Measurements from ENCODE around the gene ARIH2. TPM values are rescaled to one million over a fixed set of nuclear protein-coding genes. Genes with fewer than 3 reads are reported as not detected.

ARIH2 gene
- total RNA-seq, 2 experiments from 2014 or later, result 102 to 112 TPM

- Mint-ChIP-seq H3K36me3 (ENCODE audit: low read depth) (peaks cover 52% of the 10 kb centered on the region), H3K27ac (no peak overlapping the region), H3K27me3 (ENCODE audit: low read depth) (no peaks in the 10 kb centered on the region), H3K9me3 (ENCODE audit: insufficient read depth) (no peaks in the 10 kb centered on the region), H3K4me3 (no peak overlapping the region), H3K4me1 (ENCODE audit: low read depth) (no peaks in the 10 kb centered on the region)
- no peak for DNase-seq
- ATAC-seq, result no peak
- CTCF ChIA-PET, result no interaction called here
- POLR2A ChIA-PET, result interaction anchor here (1.3 kb wide), 1 partner anchor 27 kb away, joined by 4 read pairs; the partner anchor contains the start of gene WDR6
Measured at GRCh38 chr3:48980295-48980694, 61.7 kb downstream of the ARIH2 start.

- Mint-ChIP-seq H3K4me3 (no peak overlapping the region), H3K27ac (no peak overlapping the region), H3K4me1 (ENCODE audit: low read depth) (peaks cover 6% of the 10 kb centered on the region), H3K27me3 (ENCODE audit: low read depth) (no peaks in the 10 kb centered on the region), H3K9me3 (ENCODE audit: insufficient read depth) (no peaks in the 10 kb centered on the region), H3K36me3 (ENCODE audit: low read depth) (peaks cover 54% of the 10 kb centered on the region)
- ATAC-seq (no peak), DNase-seq (no peak)
- CTCF ChIA-PET, result no interaction called here
- POLR2A ChIA-PET, result interaction anchor here (1.0 kb wide), 1 partner anchor 64 kb away, joined by 3 read pairs; the partner anchor contains the start of gene ARIH2
Measured at GRCh38 chr3:48982016-48982415, 63.4 kb downstream of the ARIH2 start.

DNA sequence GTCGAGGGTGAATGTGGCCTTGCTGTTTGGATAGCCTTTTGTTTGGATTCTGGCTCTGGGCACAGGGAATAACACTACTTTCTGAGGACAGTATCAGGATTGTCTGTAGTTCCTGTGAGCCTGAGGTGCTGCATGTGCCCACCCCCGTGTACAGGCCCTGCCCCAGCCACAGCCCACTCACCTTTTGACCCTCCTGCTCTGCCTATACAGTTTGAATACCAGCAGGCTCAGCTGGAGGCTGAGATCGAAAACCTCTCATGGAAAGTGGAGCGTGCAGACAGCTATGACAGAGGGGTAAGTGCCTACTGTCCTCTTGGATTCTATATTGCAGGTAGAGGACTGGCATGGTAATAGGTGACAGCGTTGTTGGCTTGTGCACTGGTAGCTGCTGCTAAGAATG lies 64.0 kb downstream of the ARIH2 start:
- Mint-ChIP-seq H3K27me3 (ENCODE audit: low read depth) (no peaks in the 10 kb centered on the region), H3K9me3 (ENCODE audit: insufficient read depth) (no peaks in the 10 kb centered on the region), H3K27ac (no peak overlapping the region), H3K4me1 (ENCODE audit: low read depth) (peaks cover 8% of the 10 kb centered on the region), H3K4me3 (no peak overlapping the region), H3K36me3 (ENCODE audit: low read depth) (peaks cover 53% of the 10 kb centered on the region)
- ChIA-PET CTCF (no interaction called here), POLR2A (no interaction called here)
- ATAC-seq (no peak), DNase-seq (no peak)

DNA sequence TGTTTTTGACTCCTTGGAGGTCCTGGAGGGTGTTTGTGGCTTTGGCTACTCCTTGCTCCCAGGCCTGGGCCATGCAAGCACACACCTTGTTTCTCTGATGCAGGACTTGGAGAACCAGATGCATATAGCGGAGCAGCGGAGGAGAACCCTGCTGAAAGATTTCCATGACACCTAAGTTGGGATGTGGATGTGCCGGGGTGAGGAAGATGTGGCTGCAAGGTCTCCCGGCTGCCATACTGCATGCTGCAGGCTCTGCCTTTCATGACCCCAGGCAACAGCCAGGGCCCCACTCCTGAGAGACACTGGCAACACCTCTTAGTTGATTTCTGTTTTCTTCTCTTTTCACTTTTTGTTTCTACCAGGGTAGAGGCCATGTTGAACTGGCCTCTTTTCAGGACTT lies 64.5 kb downstream of the ARIH2 start:
- H3K36me3 Mint-ChIP-seq (ENCODE audit: low read depth), result peaks cover 49% of the 10 kb centered on the region
- no peak overlapping the region for H3K4me3 Mint-ChIP-seq
- DNase-seq (no peak), ATAC-seq (no peak)
- POLR2A ChIA-PET, result no interaction called here
- H3K4me1 Mint-ChIP-seq (ENCODE audit: low read depth), result peaks cover 11% of the 10 kb centered on the region
- no peaks in the 10 kb centered on the region for H3K27me3 Mint-ChIP-seq (ENCODE audit: low read depth)
- H3K27ac Mint-ChIP-seq, result no peak overlapping the region
- H3K9me3 Mint-ChIP-seq (ENCODE audit: insufficient read depth), result no peaks in the 10 kb centered on the region
- CTCF ChIA-PET, result interaction anchor here (15.6 kb wide), 1 partner anchor 32 kb away, joined by 319 read pairs; the partner anchor contains the start of genes DALRD3, NDUFAF3 and WDR6

DNA sequence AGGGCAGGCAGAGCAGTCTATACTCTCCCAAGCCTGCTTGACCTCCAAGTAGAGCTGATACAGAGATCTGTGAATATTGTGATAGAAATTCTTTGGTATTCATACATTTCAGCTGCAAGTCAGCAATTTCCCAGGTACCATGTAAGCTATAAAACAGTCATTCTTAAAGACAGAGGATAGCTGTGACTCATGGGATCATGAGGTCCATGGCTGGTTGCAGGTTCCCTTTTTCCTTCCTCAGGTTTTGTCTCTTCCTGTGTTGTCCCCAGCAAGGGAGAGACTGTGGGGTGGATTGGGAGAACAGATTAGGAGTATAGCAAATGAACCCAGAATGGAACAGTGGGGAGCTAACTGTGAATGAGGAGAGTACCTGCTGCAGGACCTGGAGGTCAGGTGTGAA lies 66.0 kb downstream of the ARIH2 start:
- H3K27me3 Mint-ChIP-seq (ENCODE audit: low read depth), result no peaks in the 10 kb centered on the region
- no peak overlapping the region for H3K27ac Mint-ChIP-seq
- CTCF ChIA-PET, result interaction anchor here (0.7 to 15.6 kb wide), 3 partner anchors 10 to 45 kb away, joined by 3 to 319 read pairs (median 3); partner anchors contain the start of genes DALRD3, IMPDH2, NDUFAF3 and WDR6
- peaks cover 24% of the 10 kb centered on the region for H3K4me1 Mint-ChIP-seq (ENCODE audit: low read depth)
- peaks cover 44% of the 10 kb centered on the region for H3K36me3 Mint-ChIP-seq (ENCODE audit: low read depth)
- H3K4me3 Mint-ChIP-seq, result no peak overlapping the region
- DNase-seq, result no peak
- POLR2A ChIA-PET, result interaction anchor here (0.9 kb wide), 1 partner anchor 23 kb away, joined by 5 read pairs; the partner anchor contains the start of gene WDR6
- H3K9me3 Mint-ChIP-seq (ENCODE audit: insufficient read depth), result no peaks in the 10 kb centered on the region
- no peak for ATAC-seq

GRCh38 chr3:48985831-48986376 lies 67.3 kb downstream of the ARIH2 start:
- H3K4me3 Mint-ChIP-seq, result no peak overlapping the region
- DNase-seq (no peak), ATAC-seq (no peak)
- peaks cover 37% of the 10 kb centered on the region for H3K36me3 Mint-ChIP-seq (ENCODE audit: low read depth)
- H3K27me3 Mint-ChIP-seq (ENCODE audit: low read depth), result no peaks in the 10 kb centered on the region
- ChIA-PET POLR2A (interaction anchor here (0.7 to 7.7 kb wide), 2 partner anchors 21 to 35 kb away, joined by 3 to 73 read pairs; partner anchors contain the start of gene WDR6), CTCF (interaction anchor here (15.6 kb wide), 1 partner anchor 29 kb away, joined by 319 read pairs; the partner anchor contains the start of genes DALRD3, NDUFAF3 and WDR6)
- H3K9me3 Mint-ChIP-seq (ENCODE audit: insufficient read depth), result no peaks in the 10 kb centered on the region
- H3K4me1 Mint-ChIP-seq (ENCODE audit: low read depth), result peaks cover 25% of the 10 kb centered on the region
- no peak overlapping the region for H3K27ac Mint-ChIP-seq

DNA sequence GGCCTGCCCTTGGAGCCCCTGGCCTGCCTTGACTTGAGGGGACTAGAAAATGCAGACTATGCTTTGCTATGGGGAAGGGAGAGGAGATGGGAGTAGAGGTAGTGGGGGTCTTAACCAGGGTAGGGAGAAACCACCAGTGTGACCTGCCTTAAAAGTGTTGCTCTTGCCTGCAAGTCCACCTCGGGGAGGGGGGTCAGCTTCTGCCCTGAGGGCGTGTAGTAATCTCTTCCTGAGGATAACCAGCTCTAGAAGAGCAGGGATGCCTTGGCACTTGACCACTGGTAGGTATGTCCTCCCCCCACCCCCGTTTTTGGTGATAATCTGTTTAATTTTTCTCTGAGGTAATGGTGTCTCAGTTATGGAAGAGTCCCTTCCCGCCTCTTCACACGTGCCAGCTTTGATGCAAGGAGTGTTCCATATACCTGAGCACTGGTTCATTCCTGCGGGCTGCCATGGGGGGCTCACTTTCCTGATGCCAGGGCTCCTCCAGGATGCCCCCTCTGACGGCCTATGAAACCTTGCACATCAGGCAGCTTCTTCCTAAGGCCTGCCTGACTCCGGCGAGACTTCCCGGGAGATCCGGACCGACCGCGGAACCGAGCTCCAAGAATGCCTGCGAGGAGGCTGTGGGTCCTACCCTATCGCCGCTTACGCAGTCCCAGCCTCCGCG lies 70.6 kb downstream of the ARIH2 start:
- Mint-ChIP-seq H3K4me3 (peak overlapping the region; percentile 91), H3K27ac (peak overlapping the region; percentile 93), H3K27me3 (ENCODE audit: low read depth) (no peaks in the 10 kb centered on the region), H3K4me1 (ENCODE audit: low read depth) (peaks cover 49% of the 10 kb centered on the region), H3K9me3 (ENCODE audit: insufficient read depth) (no peaks in the 10 kb centered on the region), H3K36me3 (ENCODE audit: low read depth) (peaks cover 18% of the 10 kb centered on the region)
- ATAC-seq (no peak), DNase-seq (no peak)
- ChIA-PET CTCF (interaction anchor here (1.0 to 15.6 kb wide), 8 partner anchors 13 to 181 kb away, joined by 3 to 319 read pairs (median 3); partner anchors contain the start of genes ARIH2, DALRD3, IMPDH2 and NDUFAF3), POLR2A (interaction anchor here (0.6 to 7.7 kb wide), 12 partner anchors 8 to 687 kb away, joined by 3 to 73 read pairs (median 5); partner anchors contain the start of genes DALRD3, IMPDH2, NDUFAF3 and QRICH1)

DNA sequence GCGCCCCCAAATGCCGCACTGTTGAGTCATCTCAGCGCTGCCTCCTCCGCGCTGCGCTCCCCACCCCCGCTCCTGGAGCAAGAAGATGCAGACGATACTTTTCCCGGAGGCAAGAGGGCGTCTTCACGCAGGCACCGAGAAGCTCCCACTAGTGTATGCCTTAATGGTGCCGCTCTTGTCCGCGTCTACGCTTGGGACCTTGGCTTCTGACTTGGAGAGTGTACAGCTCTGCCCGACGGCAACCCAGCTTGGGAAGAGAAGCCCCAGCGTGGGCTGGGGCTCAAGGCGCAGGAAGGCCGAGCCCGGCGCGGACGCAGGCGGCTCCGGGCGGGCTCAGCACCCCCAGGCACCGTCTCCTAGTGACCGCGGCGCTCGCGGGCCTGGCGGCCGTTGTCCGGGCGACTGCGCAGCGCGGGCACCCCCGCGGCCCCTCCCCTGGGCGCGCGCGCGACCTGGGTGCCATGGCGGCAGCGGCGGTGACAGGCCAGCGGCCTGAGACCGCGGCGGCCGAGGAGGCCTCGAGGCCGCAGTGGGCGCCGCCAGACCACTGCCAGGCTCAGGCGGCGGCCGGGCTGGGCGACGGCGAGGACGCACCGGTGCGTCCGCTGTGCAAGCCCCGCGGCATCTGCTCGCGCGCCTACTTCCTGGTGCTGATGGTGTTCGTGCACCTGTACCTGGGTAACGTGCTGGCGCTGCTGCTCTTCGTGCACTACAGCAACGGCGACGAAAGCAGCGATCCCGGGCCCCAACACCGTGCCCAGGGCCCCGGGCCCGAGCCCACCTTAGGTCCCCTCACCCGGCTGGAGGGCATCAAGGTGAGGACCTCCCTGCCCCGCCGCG lies 71.4 kb downstream of the ARIH2 start, which contains the start of gene P4HTM:
Gene P4HTM (plus strand): TSS at position 446 of the 840 bp plus-strand sequence. CDS start 16 bp downstream, at position 462.
- peaks cover 54% of the 10 kb centered on the region for H3K4me1 Mint-ChIP-seq (ENCODE audit: low read depth)
- DNase-seq (peak; percentile 86), ATAC-seq (peak; percentile 80)
- H3K36me3 Mint-ChIP-seq (ENCODE audit: low read depth), result peaks cover 22% of the 10 kb centered on the region
- H3K27me3 Mint-ChIP-seq (ENCODE audit: low read depth), result no peaks in the 10 kb centered on the region
- H3K9me3 Mint-ChIP-seq (ENCODE audit: insufficient read depth), result no peaks in the 10 kb centered on the region
- ChIA-PET POLR2A (interaction anchor here (0.6 to 7.7 kb wide), 12 partner anchors 7 to 688 kb away, joined by 3 to 73 read pairs (median 5); partner anchors contain the start of genes DALRD3, IMPDH2, NDUFAF3 and QRICH1), CTCF (interaction anchor here (1.0 to 15.6 kb wide), 7 partner anchors 13 to 168 kb away, joined by 3 to 319 read pairs (median 3); partner anchors contain the start of genes ARIH2, DALRD3, IMPDH2 and NDUFAF3)
- H3K4me3 Mint-ChIP-seq, result peak within 1 kb of the TSS; percentile 91
- H3K27ac Mint-ChIP-seq, result peak within 1 kb of the TSS; percentile 93

DNA sequence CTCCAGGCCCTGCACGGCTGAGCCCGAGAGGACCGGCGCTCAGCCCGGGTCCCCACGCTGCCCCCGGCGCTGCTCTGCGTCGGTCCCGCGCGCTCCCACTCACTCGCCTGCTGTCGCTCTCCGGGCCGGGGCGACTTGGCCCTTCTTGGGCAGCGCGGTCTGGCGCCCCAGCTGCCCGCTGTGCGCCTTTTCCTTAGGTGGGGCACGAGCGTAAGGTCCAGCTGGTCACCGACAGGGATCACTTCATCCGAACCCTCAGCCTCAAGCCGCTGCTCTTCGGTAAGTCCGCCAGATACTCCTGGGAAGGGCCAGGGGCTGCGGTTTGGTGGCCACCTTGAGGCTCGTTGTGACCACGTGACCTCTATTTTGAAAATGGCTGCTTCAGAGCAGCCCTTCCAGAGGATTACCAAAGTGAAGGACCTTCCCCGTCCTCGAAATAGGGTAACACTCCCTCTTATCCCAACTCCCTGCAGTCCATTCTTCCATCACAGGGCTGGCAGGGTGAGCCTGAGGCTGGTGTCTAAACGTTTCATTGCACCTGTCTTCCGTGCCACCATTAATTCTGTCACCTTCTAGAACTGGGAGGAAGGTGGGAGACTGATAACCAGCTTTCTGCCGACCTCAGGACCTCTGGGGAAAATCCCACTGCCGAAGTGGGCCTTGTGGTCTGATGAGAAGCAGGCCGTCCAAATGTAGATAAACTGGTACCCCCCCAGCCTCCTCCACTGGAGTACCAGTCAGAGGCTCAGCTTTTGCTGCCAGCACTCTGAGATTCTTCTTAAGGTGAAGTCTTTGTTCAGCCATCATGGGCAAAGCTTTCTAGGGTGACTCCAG lies 72.2 kb downstream of the ARIH2 start:
- Mint-ChIP-seq H3K4me3 (peak overlapping the region; percentile 89), H3K9me3 (ENCODE audit: insufficient read depth) (no peaks in the 10 kb centered on the region), H3K4me1 (ENCODE audit: low read depth) (peaks cover 56% of the 10 kb centered on the region), H3K27ac (peak overlapping the region; percentile 89), H3K36me3 (ENCODE audit: low read depth) (peaks cover 23% of the 10 kb centered on the region), H3K27me3 (ENCODE audit: low read depth) (no peaks in the 10 kb centered on the region)
- ChIA-PET CTCF (interaction anchor here (1.2 to 15.6 kb wide), 7 partner anchors 12 to 306 kb away, joined by 3 to 319 read pairs (median 3); partner anchors contain the start of genes DALRD3, IMPDH2, NDUFAF3 and QRICH1), POLR2A (interaction anchor here (0.9 to 7.7 kb wide), 7 partner anchors 16 to 103 kb away, joined by 3 to 73 read pairs (median 11); partner anchors contain the start of genes ARIH2, DALRD3, IMPDH2 and NDUFAF3)
- ATAC-seq (peak; percentile 32), DNase-seq (peak; percentile 63)

- ATAC-seq (no peak), DNase-seq (no peak)
- Mint-ChIP-seq H3K9me3 (ENCODE audit: insufficient read depth) (no peaks in the 10 kb centered on the region), H3K4me3 (peak overlapping the region; percentile 89), H3K27ac (peak overlapping the region; percentile 55), H3K36me3 (ENCODE audit: low read depth) (peaks cover 20% of the 10 kb centered on the region), H3K27me3 (ENCODE audit: low read depth) (no peaks in the 10 kb centered on the region), H3K4me1 (ENCODE audit: low read depth) (peaks cover 50% of the 10 kb centered on the region)
- ChIA-PET POLR2A (interaction anchor here (1.0 to 7.7 kb wide), 5 partner anchors 15 to 73 kb away, joined by 4 to 73 read pairs (median 12); partner anchors contain the start of genes ARIH2, DALRD3, IMPDH2 and NDUFAF3), CTCF (interaction anchor here (1.2 to 15.6 kb wide), 5 partner anchors 23 to 307 kb away, joined by 3 to 319 read pairs (median 3); partner anchors contain the start of genes DALRD3, NDUFAF3, QRICH1 and WDR6)
Measured at GRCh38 chr3:48991851-48992545, 73.4 kb downstream of the ARIH2 start.
